HPDE6-E6E7 (cell line): ENCODE measurements around the gene RIOK3.
A peak's percentile ranks its signal among the peaks of the same experiment; 100 is the strongest.
"Not testable (repeated sequence)": the region's sequence is repeated elsewhere in the genome, so short reads cannot be mapped to it uniquely, and the experiment has no call there.

Experiments
- DNase-seq: peaks from one replicate; pipeline ENCODE4 v3.0.0; 2011; ENCODE audit warnings: missing footprints; ENCODE audit errors: extremely low spot score

The RIOK3 gene, protein sequence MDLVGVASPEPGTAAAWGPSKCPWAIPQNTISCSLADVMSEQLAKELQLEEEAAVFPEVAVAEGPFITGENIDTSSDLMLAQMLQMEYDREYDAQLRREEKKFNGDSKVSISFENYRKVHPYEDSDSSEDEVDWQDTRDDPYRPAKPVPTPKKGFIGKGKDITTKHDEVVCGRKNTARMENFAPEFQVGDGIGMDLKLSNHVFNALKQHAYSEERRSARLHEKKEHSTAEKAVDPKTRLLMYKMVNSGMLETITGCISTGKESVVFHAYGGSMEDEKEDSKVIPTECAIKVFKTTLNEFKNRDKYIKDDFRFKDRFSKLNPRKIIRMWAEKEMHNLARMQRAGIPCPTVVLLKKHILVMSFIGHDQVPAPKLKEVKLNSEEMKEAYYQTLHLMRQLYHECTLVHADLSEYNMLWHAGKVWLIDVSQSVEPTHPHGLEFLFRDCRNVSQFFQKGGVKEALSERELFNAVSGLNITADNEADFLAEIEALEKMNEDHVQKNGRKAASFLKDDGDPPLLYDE

DNA sequence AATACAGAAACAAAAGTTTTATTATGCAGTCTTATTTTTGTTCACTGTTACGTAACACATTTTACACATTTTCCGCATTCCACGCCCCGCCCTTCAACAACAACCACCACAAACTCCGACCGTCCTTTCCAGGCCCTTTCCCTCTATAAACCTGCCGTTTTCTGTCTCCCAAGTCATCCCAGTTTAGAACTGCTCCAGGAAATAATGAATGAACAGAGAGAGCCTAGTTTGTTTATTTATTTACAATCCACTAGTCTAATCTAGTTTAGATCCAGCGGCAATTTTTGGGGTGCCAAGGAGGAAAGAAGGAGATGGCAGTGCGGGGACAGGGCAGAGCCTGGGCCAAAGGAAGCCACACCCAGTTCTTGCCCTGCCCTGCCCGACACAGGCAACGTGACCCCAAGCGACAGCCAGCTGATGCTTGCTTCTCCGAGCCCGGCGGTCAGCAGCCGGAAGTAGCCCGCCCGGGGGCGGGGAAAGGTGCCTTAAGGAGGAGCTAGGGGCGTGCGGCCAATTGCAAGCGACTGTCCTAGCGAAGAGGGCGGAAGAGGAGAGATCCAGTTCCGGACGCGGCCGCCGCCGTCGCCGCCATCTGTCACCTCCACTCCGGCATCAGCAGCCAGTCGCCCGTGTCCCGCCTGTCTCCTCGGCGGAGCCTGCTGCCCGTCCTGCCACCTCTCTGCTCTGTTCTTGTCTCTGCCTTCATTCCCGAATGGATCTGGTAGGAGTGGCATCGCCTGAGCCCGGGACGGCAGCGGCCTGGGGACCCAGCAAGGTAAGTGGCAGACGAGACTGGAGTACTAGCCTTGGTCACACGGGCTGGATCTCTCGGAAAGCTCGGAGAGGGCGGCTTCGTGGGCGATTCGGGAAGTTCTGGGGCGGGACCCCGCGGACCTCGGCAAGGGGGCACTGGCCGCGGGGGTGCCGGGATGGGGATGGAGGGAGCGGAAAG, at the start of gene RIOK3:
Gene RIOK3, plus strand, starts transcription at position 560 of the 952 bp plus-strand sequence. Its CDS starts 153 bp downstream, at position 713.
- DNase-seq: peak; percentile 91

DNA sequence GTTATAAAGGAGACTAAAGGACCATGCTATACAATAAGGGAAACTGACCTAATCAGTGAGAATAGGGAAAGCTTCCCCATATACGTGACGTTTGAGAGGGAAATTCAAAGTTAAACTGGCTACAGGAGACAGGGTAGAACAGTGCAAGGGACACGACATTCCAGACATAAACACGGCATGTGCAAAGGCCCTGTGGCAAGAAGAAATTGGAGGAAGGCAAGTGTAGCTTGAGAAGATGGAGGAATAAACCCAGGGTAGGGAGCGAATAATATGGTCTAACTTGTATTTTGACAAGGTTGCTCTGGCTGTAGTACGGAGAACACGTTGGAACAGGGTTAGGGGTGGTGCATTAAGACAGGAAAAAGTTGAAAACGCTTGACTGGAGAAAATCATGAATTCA, 49.8 kb upstream of the RIOK3 start:
- no peak for DNase-seq

DNA sequence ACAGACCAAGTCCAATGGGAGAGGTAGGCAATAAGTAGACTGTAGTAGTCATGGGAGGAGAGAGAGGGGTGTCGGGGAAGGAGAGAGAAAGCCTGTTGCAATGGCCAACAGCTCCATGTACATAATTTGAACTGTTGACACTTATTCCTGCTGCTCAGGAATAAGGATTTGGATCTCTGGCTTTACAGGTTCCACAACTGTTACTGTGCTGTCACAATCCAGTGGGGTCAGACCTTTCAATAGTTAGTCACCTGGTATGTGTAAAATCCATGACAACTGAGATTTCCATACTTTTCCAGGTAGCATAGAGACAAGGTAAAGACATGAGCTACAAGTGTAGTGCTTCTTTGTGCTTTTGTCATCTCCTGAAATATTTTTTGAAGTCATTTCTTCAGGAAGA, 47.5 kb upstream of the RIOK3 start:
- DNase-seq: no peak

DNA sequence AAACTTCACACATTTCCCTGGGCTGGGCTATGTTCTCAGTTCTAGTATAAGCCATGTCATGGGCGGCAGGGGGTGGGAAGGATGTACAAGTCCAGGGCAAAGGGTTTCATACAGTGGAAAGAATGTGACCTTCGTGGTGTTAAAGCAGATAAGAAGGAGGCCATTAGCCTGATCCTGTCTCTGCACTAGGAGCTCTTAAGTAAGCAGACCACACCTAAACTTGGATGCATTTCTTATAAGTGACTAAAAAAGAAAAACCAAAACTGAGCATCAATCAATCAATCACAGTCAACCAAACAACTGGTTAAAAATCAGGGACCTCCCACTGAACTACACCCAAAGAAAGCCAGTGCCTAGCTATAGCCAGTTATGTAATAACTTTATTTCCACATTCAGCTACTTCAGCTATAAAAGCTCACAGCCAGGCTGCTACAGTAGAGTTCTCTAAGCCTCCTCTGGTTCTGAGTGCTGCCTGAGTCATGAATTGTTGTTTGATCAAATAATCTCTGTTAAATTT, 46.8 kb upstream of the RIOK3 start:
- no peak for DNase-seq

DNA sequence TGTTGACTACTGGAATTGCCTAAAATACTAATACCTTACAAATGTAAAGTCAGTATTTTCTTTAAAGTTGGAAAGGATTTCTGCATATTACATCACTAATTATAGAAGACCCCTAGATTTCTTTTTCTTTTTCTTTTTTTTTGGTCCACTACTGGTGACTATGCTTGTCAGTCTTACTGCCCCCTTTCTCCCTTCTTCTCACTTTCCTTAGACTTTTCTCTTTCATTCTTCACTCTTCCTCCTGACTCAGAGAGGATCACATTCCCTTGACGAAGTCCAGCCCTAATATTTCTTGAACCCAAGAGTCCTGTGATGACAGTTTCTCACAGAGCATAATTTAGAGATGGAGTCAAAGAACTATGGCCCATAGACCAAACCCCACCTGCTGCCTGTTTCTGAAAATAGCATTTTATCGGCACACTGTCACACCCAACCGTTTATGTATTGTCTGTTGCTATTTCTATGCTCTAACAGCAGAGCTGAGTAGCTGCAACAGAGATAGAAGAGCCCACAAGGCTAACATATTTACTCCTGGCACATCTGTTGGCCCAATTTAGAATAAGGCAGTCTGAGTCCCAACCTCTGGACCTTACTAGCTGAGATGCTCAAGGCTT, 40.6 kb upstream of the RIOK3 start:
- DNase-seq: no peak

DNA sequence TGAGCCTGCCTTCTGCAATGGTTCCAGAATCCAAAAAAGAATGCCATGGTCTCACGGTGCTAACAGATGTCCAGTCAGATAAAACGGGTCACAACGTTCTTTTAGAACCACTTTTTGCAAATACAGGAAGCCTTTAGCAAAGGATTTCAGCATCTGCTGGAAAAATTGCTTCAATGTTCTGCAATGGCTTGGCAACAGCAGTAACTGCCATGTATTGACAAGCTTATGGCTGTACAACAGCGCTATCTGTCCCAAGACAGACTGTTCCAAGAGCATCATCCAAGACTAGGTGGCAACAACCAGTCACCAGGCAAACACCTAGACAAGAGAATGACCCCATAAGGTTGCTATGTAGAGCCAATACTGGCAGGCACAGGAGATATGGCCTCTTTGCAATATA, 37.6 kb upstream of the RIOK3 start:
- DNase-seq: no peak

DNA sequence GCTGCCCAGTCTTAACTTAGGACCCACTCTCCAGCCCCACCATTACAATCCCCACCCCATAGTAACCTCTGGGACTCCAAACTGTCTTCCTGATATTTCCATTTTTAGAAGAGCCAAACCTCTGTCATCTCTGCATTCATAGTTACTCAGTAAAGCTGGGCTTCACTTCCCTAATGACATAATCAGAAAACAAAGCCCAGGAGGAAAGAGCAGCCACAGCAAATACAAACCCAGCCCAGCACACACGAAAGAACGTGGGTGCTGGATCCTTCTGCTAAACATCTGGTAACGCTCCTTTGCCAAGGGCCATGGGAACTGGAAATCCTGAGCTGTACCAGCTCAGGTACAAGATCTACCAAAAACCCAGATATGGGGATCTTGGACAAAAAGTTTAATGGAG, 36.8 kb upstream of the RIOK3 start:
- DNase-seq: no peak

DNA sequence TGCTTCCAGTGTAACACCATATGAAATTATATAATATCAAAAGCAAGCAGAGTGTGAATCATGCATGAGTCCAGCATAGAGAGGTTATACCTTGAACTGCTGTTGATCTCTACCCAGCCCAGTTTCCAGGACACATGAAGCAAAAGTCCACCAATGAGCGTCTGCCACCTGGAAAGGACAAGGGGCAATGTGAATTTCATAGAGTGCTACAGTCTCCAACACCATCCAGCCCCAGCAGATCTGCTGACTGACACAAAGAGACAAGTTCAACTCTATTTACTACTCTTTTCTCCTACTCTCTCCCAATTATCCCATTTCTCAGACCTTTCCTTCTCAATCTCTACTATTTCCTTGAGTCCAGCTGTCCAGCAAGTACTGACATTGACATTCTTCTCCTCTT, 31.8 kb upstream of the RIOK3 start:
- no peak for DNase-seq

DNA sequence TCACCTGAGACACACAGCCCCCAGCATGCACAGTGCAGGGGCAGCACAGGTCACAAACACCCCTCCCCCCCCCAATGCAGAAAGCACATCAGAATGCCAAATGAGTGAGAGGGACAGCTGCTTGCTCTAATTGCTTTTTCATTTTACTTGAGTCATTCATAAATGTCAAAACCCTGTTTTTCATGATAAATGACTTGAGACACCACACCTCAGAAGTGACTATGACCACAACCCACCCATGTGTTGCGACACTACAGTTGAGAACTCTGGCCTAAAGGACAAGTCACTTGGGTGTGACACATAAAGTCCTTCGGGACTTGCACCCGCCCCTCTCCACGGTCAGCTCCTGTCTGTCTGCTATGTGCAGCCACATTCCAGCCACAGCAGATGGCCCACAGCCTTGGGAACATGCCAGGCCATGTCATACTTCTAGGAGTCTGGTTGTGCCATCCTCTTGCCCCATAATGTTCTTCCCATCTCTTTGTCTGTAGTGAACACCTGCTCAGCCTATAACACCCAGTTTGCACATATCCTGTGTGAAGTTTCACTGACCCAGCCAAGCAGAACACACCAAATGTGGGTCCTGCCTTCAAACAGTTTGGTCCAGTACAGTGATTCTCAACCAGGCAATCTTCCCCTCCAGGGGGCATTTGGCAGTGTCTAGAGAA, 30.2 kb upstream of the RIOK3 start:
- peak; percentile 39 for DNase-seq

DNA sequence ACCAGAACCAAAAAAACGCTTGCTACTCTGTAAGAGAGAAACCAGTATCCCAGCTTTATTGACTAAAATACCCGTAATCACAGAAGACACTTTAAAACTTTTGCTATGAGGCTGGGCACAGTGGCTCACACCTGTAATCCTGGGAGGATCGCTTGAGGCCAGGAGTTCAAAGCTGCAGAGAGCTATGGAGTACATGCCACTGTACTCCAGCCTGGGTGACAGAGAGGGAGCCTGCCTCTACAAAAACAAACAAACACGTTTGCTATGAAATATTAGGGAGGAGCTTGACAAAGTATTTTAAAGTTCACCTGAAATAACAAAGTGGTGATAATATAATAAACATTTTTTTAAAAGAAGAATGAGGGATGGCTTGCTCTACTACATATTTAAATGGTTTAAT, 28.5 kb upstream of the RIOK3 start:
- DNase-seq: no peak

DNA sequence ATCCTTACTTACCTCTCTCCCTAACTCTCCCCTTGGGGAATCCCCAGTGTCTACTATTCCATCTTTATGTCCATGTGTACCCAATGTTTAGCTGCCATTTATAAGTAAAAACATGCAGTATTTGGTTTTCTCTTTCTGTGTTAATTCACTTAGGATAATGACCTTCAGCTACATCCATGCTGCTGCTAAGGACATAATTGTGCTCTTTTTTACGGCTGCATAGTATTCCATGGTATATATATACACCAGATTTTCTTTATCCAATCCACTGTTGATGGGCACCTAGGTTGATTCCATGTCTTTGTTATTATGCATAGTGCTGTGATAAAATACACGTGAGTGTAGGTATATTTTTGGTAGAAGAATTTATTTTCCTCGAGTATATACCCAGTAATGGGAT, 24.3 kb upstream of the RIOK3 start:
- no peak for DNase-seq

DNA sequence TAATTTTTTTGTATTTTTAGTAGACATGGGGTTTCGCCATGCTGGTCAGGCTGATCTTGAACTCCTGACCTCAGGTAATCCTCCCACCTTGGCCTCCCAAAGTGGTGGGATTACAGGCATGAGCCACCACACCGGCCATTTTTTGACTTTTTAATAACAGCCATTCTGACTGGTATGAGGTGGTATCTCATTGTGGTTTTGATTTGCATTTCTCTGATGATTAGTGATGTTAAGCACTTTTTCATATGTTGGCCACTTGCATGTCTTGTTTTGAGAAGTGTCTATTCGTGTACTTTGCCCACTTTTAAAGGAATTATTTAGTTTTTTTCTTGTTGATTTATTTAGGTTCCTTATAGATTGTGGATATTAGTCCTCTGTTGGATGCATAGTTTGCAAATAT, 23.5 kb upstream of the RIOK3 start:
- DNase-seq: not testable (repeated sequence)

DNA sequence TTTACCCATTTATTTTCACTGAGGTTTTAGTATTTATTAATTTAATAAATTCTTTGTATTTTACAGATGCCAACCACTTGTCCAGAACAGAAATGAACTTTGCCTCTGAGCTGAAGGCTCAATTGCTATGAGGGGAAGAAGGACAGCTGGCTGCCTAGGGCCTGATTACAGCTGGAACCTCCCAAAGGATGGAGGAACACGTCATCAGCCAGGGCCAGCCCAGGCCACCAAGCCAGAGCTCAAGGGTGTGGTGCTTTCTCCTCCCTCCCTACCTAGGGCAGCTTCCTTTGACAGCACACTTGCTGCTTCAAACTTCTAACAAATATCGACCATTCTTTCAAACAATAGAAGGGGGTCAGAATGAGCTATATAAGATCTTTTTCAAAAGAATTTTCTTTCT, 19.7 kb upstream of the RIOK3 start:
- DNase-seq: no peak

DNA sequence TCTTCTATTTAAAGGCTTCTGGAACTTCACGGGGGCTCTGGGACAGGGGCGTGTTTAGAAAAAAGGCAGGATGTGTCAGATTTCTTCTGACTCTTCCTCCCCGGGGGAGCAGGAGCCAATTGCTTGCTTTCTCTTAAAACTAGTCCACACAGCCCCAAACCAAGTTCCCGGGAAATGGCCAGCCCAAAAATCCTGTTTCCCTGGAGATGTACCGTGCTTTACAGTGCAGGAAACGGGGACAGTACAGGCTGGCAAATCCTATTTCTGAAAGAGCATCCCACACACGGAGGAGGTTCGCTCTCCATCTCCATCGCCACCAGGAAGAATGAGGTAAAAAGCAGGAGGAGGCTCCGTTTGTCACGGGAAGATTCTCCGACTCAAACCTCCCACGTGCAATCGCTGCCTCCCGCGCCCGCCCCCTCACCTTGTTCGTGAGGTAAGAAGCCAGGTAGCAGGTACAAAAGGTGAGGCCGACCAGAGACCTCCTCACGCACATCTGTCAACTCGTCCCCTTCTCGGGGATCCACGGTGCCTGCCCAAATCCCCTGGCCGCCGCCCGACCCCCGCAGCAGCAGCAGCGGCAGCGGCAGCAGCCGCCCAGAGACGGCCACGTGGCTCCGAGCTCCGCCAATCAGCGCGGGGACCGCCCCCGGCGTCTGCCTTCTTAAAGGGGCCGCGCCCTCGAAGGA, 15.6 kb upstream of the RIOK3 start:
- DNase-seq: peak; percentile 75

DNA sequence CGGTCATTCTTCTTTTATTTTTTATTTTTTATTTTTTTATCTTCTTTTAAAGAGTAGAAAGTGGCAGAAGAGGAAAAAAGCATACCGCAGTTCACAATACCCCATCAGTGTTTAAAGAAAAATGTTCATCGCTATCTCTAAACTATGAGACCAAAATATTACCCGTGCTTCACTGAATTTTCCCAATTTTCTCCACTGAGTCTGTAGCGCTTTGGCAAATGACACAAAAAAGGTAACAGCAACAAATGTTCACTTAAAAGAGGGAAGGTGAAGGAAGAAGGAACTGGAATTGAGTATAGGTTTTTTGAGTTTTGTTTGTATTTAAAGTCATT, 15.1 kb upstream of the RIOK3 start:
- DNase-seq: no peak

DNA sequence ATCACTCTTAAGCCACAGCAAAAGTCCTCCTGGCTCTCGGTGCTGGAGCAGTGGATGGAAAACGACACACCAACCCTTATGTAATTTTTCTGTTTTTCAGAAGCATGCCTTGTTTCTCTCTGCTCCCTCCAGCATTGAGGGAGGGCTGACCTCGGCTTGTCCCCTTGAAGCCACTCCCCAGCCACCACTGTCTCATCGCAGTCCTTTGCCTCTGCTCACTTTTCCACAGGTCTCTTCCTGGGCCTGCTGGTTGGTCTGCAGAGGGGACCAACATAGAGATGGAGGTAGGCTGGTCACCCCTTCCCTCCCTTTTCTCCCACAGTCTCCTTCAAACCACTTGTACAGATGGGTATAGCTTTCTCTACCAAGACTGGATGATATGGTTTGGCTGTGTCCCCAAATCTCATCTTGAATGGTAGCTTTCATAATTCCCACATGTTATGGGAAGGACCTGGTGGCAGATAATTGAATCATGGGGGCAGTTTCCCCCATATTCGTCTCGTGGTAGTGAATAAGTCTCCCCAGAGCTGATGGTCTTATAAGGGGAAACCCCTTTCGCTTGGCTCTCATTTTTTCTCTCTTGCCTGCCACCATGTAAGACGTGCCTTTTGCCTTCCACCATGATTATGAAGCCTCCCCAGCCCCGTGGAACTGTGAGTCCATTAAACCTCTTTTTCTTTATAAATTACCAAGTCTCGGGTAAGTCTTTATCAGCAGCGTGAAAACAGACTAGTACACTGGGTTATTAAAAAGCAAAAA, 14.3 kb upstream of the RIOK3 start:
- DNase-seq: no peak

DNA sequence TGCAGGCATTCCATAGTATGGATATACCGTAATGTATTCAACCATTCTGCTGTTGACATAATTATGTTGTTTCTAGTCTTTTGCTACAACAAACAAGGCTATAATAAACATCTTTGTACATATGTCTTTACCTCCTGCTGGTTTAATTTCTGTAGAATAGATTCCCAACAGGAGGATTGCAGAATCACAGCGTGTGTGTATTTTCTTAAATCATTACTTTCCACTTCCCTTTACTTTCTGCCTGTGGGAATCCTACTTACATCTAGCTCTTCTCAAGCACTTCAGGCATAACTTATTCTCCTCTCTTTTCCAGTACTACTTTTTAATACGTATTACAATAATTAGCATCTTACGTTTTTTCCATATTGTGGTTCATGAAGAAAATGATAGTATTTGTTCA, 13.0 kb upstream of the RIOK3 start:
- no peak for DNase-seq

DNA sequence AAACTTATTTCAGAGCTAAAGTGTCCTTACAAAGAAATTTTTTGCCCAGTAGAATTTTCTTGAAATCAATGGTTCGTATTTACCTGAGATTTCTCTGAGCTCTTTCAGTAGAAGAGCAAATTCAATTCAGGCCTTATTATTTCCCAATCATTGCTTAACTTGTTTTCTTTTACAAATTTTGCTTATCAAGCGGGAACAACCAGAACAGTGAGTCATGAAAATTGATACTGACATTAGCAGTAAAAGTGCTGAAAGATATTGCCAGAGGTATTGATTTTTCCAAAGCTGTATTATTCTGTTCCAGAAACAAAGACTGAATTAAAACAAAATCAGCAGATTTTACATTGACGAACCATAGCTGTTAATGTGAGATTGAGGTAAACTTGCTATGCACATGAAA, 10.1 kb upstream of the RIOK3 start:
- no peak for DNase-seq

DNA sequence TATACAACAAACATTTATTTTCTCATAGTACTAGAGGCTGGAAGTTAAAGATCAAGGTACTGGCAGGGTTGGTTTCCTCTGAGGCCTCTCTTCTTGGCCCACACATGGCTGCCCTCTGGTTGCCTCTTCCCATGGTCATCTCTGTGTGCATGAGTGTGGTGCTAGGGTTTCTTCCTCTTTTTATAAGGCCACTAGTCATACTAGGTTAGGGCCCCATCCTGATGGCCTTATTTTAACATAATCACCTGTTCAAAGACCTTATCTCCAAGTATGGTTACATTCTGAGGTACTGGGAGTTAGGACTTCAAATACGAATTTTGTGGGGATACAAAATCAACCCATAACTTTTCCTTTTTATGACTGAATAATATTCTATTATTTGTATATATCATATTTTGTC, 4.8 kb upstream of the RIOK3 start:
- DNase-seq: no peak

DNA sequence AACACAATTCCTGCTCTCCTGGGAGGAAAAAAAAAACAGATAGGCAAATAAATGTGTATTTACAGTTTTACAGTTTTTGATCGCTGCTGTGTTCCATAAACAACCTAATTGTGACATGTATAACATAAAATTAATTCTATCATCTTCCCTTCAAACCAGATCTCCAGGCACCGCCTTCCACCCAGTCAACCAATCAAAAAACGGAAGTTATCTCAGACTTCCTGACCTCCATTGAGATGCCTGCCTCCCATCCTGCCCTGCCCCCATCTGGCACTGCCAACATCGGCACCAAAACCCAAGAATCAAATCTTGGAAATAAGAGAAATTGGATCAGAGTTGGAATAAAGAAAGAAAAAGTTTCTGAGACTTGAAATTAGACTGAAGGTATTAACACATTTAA, 3.1 kb upstream of the RIOK3 start:
- no peak for DNase-seq
